Neural progenitor cell (in vitro differentiated cells): ENCODE measurements around the gene RBFOX2.

Experiments
- EZH2 ChIP-seq: fragments of 200-600 bp; sonication (generic); IDR thresholded peaks from 2 replicates; pipeline ENCODE4 v1.6.1; 2017; ENCODE audit warnings: antibody characterized with exemption, mild to moderate bottlenecking, moderate library complexity
- TF ChIP-seq, protein P1 (sequence below): fragments of 200-600 bp; sonication (generic); IDR thresholded peaks from 2 replicates; pipeline ENCODE4 v1.5.1; 2017; ENCODE audit warnings: antibody characterized with exemption, mild to moderate bottlenecking

DNA sequence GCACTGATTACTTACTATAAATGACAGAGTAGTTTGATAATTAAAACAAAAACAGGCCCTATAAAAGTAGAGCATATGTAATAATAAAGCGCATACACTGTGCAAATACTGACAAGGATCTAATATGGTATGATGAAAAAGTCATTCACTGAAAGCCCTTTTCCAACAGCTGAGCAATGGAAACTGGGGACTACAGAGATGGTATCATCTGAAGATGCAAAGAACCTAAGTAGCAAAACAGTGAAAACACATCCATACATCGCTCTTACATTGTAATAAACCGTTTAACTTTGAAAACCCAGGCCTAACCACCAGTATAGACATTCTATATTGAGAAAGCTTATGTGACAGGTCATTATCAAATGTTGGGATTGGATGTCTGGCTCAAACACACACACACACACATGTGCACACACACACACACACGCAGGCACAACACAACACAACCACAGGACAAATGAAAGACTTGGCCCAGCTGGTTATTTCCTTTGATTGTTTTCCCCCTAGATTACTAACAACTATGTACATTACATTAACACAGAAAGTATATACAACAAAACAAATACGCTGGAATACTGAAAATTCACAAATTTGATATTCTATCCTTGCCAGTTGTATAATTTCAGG lies 191.4 kb downstream of the RBFOX2 start:
- TF ChIP-seq, protein P1, sequence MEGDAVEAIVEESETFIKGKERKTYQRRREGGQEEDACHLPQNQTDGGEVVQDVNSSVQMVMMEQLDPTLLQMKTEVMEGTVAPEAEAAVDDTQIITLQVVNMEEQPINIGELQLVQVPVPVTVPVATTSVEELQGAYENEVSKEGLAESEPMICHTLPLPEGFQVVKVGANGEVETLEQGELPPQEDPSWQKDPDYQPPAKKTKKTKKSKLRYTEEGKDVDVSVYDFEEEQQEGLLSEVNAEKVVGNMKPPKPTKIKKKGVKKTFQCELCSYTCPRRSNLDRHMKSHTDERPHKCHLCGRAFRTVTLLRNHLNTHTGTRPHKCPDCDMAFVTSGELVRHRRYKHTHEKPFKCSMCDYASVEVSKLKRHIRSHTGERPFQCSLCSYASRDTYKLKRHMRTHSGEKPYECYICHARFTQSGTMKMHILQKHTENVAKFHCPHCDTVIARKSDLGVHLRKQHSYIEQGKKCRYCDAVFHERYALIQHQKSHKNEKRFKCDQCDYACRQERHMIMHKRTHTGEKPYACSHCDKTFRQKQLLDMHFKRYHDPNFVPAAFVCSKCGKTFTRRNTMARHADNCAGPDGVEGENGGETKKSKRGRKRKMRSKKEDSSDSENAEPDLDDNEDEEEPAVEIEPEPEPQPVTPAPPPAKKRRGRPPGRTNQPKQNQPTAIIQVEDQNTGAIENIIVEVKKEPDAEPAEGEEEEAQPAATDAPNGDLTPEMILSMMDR, result no peak
- TF ChIP-seq EZH2, result no peak
